H1 (cell line): ENCODE measurements around the gene GSK3B. TPM values are rescaled to one million over a fixed set of nuclear protein-coding genes. Genes with fewer than 3 reads are reported as not detected.

ENCODE experiments used
- CTCF ChIP-seq, 3 experiments: IDR thresholded peaks; 1 replicate in 2 of 3; 2 replicates in 1 of 3; pipeline versions ENCODE4 v1.5.1 to v1.6.1; 2011; ENCODE audit warnings: low read length in 3 of 3, mild to moderate bottlenecking in 3 of 3, inconsistent platforms in 2 of 3, low read depth in 1 of 3, moderate library complexity in 1 of 3; ENCODE audit not compliant: insufficient read depth in 1 of 3; ENCODE audit errors: control extremely low read depth in 1 of 3
- GTF2F1 ChIP-seq: IDR thresholded peaks from 2 replicates; pipeline ENCODE4 v1.6.1; 2012; ENCODE audit warnings: low read depth, low read length, improper control_type of control experiment, borderline replicate concordance
- polyA plus RNA-seq, 7 experiments: library from polyadenylated mRNA; depleted of rRNA in 3 of 7; stranded (reverse) in 5 of 7; unstranded in 2 of 7; fragments of >200 nt in 5 of 7; fragments of 200-250 nt in 2 of 7; gene quantifications; 1 replicate in 5 of 7; 2 replicates in 1 of 7; 4 replicates in 1 of 7; pipeline versions ENCODE4 v1.2.1 to v1.2.3, GENCODE V29; 2011 to 2013; ENCODE audit warnings: missing spikeins in 2 of 7, mixed read lengths in 2 of 7
- total RNA-seq: library from RNA; stranded (reverse); fragmentation: NEBNext Ultra II Directional; extraction: Animal tissue kit (Norgen Biotek cat#: 25700); gene quantifications from 2 replicates; pipeline ENCODE4 v1.2.1, GENCODE V29; 2021

The GSK3B gene
- total and polyA plus RNA-seq, 2 of the 8 experiments (the other 6 are each of a cell fraction or from before 2014, with no cell fraction given): 24.2 to 50.7 TPM

- TF ChIP-seq CTCF (IDR thresholded peaks at IDR 0.05; ENCODE audit: control extremely low read depth in 1 of 3, insufficient read depth in 1 of 3, low read depth in 1 of 3, low read length in 3 of 3) (no peak), GTF2F1 (no peak)
Observed at GRCh38 chr3:120081719-120082118, 12.5 kb downstream of the GSK3B start (continued).
